GM18907 (cell line): ENCODE measurements around the gene FAM161B.
"Not testable (repeated sequence)": the region's sequence is repeated elsewhere in the genome, so short reads cannot be mapped to it uniquely, and the experiment has no call there.

Experiments
- ATAC-seq: cut with Tn5 transposase; IDR thresholded peaks from one replicate; pipeline ENCODE4 v1.9.1; 2021; ENCODE audit warnings: mild to moderate bottlenecking, moderate library complexity; ENCODE audit not compliant: unreplicated experiment

FAM161B gene

DNA sequence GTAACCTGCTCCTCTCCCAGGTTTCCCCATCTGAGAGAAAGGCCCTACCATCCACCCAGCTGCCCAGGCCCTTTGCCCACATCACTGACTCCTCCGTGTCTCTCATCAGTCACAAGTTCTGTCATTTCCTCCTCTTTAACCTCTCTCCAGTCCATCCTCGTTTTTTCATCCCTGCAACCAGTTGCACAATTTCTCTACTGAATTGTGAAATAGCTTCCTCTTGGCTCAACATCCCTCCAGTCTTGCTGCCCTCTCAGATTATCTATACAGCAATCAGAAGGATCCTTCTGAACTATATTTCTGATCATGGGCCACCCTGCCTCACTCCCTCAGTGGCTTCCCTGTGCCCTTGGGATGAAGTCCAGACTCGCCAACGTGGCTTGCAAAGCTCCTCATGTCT, 6.8 kb downstream of the FAM161B start:
- no peak for ATAC-seq

DNA sequence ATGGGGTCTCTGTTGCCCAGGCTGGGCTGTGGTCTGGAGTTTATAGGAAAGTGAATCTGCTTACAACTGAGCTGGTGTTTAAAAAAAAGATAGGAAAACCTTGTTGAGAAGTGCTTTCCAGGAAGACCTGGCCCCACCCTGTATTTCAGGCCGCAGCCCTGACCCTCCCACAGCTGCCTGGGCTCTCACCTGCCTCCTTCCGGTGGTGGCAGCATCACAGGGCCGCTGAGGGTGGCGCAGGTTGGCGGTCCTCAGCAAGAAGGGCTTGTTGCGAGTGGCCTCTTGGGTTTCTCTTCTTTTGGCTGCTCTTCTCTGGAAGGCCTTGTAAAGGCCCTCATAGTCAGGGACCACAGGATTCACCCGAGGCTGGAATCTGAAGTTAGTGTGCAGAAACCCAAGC, 7.7 kb downstream of the FAM161B start:
- no peak for ATAC-seq

DNA sequence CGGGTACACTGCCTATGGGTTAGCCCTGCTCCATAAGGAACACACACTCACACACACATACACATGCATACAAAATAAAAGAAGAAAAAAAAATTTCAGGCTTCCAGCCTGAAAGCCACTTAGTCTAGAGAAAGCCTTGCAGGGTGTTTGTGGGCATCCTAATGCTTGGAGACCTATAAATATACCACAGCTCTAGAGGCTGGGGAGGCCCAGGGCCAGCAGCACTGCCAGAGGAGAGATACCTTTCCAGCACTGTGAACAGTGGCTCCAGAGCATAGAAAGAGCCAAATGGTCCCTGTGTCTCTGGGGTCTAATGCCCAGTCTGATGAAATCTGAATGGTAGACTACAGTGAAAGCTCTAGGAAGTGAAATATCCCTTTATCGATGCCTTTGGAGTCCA, 12.9 kb downstream of the FAM161B start:
- no peak for ATAC-seq

DNA sequence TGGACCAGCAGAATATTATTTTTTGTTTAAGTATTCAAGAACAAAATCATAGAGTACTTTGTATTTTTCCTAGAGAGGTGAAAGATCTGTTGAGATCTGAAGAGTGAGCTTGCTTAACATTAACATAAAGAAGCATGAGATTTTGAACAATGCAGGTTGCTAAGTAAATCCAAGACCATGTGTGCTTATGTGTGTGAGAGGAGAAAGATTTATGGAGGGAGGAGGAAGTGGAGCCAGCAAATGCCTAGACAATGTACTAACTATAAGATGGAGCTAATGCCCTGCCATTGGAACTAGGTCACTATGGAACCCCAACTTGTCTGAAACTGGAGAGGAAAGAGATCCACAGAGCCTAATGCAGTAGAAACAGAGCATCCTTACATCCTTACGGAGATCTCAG, 13.3 kb downstream of the FAM161B start:
- no peak for ATAC-seq

DNA sequence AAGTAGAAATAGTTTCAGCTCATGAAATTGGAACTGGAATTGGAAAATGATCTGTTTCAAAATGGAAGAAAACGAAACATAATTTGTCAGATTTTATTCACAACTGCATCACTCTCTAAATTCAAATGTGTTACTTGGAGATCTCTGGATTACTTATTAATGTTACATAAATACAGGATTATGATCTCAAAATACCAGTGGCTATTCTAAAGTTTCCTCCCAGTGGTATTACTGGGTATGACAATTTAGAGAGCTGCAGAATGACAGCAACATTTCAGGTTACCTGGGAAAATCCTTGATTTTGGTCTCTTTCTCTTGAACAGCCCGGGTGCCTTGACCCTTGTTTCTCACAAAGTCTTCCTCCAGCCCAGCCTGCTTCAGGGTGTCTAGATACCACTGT, 14.2 kb downstream of the FAM161B start:
- no peak for ATAC-seq

DNA sequence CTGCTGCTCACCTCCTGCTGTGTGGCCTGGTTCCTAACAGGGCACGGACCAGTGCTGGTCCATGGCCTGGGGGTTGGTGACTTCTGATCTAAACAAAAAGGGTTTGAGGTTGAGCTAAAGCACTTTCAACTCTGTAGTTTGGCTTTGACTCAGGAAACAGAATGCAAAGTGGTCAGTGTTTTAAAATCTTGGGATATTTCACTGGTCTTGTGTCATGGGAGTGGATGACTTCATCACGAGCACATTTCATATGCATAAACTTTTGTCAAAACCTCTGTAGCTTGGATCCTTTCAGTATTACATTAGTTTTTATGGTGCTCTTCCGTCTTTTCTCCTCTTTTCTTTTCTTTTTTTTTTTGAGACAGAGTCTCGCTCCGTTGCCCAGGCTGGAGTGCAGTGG, 25.6 kb downstream of the FAM161B start:
- no peak for ATAC-seq

DNA sequence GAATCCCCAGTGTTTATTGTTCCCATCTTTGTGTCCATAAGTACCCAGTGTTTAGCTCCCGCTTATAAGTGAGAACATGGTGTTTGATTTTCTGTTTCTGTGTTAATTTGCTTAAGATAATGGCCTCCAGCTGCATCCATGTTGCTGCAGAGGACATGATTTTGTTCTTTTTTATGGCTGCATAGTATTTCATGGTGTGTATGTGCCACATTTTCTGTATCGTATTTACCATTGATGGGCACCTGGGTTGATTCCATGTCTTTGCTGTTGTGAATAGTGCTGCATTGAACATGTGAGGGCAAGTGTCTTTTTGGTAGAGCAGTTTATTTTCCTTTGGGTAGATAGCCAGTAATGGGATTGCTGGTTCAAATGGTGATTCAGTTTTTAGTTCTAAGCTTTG, 30.4 kb downstream of the FAM161B start:
- not testable (repeated sequence) for ATAC-seq

DNA sequence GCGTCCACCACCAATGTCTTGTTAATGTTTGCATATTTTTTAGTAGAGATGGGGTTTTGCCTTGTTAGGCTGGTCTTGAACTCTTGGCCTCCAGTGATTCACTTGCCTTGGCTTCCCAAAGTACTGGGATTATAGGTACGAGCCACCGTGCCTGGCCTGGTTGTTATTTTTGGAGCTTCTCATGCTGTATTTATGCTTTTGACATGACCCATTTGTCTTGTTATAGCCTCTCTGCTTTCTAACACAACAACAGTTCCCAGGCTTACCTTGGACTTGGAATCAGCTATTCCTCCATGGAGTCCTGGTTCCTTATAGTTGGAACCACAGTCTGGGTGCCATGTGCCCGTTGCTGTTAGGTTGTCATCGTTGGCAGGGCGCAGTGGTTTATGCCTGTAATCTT, 33.6 kb downstream of the FAM161B start:
- no peak for ATAC-seq

DNA sequence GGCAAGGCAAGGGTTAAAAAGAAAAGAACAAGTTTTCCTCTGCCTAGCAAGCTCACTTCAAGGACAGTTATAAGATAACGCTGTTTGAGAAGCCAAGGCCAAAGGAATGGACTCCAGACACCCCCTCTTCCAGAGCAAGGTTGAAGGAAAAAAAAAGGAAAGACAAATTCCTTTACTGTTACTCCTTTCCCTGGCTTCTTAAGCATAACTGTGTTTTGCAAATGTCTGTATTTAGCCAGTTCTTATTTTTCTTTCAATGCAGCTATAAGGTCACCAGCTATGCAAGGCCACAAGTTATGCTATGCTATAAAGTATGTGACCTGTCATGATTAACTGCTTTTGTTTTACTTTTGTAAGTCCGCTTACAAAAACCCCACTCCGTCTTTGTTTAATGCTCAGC, 36.6 kb downstream of the FAM161B start:
- no peak for ATAC-seq

DNA sequence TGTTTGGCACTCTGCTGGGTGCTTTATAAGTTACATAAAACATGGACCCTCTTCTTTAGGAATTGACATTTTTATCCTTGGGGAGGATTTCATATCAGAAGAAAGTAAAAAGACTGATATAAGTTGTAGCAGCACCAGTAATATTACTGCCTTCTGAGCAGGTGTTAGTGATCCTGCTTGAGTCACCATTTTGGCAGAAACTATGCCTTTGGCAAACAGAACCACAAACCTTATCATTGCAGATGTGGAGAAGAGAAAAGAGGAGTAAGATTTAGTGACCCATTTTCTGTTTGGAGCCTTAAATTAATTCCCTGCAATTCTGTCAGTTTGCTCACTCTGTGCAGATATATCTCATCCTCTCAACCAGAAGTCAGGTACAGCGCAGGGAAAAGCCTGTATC, 40.2 kb downstream of the FAM161B start:
- no peak for ATAC-seq

DNA sequence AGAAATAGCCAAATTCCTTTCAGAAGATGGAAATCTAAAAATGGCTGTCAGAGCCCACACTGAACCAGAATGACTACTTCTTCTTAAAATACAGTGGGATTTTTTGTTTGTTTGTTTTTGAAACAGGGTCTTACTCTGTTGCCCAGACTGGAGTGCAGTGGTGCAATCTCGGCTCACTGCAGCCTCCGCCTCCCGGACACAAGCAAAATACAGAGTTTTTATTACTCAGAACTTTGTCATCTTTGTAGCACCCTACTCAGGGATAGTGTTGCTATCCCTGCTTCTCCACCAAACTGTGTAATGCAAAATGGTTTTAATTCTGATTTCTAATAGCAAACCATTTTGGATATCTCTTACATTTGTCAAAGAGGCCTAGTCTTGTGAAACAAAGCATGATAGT, 46.9 kb downstream of the FAM161B start:
- no peak for ATAC-seq

DNA sequence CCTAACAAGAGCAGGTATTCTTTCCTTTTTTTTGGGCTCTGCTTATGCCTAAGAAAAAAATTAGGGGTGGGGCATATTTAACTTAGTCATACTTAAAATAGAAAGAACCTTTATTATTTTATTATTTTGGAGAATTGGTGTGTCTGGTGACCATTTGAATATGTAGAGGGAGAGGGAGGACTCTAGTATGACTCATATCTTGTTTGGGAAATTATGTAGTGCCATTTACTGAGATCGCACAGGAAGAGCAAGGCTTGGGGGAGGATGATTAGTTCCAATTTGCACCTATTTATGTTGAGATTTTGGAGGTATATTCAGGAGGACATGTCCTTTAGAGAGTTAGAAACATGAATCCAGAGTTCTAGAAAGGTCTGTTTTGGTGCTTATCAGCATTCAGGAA, 53.4 kb downstream of the FAM161B start:
- ATAC-seq: no peak

DNA sequence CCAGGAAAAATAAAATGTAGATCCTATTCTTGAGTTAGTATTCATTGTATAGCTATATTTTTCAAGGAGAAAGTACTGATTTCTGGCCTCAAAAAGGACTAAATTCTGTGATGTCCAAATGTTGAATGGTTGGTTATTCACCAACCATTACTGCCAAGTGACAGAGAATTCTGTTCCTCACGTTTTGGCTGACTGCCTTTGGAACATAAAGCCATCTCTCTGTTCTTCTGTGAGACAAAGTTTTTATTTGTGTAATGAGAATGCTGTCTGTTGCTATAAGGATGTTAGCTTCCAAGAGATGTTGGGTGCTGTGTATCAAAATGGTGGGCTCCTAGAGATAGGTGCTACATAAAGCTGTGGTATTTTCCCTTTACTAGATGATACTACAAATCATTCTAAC, 54.0 kb downstream of the FAM161B start:
- no peak for ATAC-seq

DNA sequence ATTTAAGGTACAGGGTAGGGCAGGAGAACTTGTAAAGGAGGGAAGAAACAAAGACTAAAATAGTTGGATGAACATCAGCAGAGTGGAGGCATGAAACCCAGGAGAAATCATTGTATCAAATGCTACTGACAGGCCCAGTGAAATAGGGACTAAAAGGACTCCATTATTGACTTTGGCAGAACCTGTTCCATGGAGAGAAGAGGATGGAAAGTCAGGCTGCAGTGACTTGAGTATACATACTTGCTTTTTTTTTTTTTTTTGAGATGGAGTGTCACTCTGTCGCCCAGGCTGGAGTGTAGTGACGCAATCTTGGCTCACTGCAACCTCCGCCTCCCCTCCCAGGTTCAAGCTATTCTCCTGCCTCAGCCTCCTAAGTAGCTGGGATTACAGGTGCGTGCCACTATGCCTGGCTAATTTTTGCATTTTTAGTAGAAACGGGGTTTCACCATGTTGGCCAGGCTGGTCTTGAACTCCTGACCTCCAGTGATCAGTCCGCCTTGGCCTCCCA, 55.7 kb downstream of the FAM161B start:
- not testable (repeated sequence) for ATAC-seq

DNA sequence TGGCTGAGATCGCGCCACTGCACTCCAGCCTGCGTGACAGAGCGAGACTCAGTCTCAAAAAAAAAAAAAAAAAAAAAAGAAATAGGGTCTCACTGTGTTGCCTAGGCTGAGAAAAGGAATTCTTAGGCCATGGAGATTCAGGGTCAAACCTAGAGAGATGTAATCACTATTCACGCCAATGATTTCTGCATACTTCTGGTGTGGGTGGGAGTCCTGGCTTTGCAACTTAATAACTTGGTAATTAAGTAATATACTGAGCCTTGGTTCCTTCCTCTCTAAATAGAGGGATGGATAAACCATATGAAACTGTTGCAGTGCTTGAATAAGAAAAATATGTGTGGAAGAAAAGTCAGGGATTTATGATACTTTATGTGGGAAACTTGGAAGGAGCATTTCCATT, 60.5 kb downstream of the FAM161B start:
- ATAC-seq: no peak

DNA sequence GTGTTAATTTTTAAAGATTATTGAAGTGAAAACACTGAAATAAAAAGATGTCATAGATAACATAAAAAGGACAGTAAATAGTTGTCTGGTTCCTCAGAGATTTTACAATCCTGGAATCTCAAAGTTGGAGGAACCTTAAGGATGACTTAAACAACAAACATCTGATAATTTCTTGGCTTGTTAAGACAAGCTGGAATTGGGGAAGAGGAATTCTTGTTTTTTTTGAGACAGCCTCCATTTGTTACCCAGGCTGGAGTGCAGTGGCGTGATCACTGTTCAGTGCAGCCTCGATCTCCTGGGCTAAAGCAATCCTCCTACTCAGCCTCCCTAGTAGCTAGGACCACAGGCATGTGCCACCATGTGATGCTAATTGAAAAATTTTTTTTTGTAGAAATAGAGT, 60.9 kb downstream of the FAM161B start:
- no peak for ATAC-seq

DNA sequence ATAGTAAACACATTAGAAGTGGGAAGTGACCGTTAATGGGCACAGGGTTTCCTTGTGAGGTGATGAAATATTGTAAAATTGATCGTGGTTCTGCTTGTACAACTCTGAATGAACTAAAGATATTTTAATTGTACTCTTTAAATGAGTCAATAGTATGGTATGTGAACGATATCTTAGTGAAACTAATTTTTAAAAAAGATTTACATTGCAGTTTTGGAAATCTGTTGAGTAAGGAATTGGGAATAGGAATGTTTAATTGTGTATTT, 61.5 kb downstream of the FAM161B start:
- ATAC-seq: no peak

DNA sequence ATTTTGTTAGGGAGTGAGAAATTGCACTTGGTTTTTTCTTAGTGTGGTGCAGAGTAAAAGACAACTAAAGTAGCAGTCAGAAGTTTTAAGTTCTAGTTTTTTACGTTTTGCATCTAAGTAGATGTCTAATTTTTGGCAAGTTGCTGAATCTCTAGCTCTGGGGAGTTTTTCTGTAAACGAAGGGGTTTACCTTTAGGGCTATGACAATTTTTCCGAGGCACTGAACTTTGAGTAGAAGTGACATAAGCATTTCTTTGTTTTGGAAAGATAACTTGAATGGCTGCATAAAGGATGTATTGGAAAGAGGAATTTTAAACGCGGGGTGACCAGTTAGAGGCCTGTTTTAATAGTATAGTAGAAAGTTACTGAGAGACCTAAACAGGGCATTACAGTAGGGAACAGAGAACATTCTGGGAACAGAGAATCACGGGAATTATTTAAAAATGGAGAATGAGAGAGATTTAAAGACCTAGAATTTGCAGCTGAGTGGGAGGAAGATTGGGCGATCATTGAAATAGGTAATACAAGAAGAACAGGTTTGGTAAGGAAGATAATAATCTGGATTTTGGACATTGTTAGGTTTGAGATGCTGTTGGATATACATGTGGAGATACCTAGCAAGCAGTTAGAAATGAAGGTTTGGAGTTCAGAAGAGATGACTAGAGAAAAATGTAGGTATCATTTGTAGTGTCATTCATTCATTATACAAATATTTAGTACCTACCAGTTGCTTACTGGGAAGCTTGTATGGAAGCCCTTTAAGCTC, 62.0 kb downstream of the FAM161B start:
- ATAC-seq: no peak

DNA sequence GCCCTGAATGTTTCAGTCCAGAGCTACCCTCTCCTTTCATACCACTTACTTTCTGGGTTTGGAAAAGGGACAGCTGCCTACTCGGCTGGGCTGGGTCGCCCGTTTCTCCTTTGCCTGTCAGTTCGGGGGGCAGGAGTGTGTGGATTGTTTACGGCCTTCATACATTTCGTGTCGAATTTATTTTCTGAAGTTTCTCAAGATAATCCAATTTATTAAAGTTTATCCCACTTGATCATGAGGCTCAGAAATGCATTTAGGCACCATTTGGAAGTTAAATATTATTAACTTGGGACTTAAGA, 62.6 kb downstream of the FAM161B start:
- no peak for ATAC-seq

DNA sequence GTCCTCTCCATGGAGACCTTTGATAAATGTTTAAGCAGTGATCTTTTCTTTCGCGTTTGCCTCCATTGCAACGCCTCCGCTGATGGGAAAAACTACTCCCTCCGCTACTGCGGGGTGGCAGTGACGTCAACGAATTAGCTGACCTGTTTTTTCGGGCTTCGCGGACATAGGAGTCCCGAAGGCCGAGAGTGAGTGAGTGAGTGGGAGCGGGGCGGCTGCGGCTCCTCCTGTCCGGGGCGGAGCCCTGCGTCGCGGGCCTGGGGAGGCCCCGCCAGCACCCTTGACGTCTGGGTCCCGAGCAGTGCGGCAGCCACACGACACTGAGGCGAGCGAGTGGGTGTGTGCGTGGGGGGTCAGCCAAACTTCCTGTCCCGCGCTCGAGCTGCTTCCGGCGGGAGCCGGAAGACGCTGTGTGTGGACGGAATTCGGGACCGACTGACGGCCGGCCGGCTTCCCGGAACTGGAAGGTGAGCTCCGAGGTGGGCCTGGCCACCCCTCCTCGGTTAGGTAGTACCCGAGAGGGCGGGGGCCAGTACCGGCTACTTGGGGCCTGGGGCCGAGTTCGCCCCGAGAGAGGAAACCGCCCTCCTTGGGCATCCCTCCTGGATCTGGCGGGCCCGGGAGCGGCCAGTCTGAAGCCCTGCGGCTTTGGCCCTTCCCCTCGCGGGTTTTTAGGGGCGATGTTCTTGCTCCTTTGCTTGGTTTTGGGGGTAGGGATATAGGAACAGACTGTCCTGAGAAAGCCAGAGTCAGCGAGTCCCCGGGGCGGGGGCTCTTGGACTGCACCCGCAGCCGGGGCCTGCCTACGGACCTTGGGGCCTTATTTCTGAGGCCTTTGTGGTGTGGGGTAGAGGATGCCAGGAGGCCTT, 63.2 kb downstream of the FAM161B start, which contains the start of gene ZNF410:
Gene ZNF410, plus strand, starts transcription at position 411 of the 869 bp plus-strand sequence. CDS start 5,317 bp downstream, outside the sequence.
- peak; percentile 93 for ATAC-seq

DNA sequence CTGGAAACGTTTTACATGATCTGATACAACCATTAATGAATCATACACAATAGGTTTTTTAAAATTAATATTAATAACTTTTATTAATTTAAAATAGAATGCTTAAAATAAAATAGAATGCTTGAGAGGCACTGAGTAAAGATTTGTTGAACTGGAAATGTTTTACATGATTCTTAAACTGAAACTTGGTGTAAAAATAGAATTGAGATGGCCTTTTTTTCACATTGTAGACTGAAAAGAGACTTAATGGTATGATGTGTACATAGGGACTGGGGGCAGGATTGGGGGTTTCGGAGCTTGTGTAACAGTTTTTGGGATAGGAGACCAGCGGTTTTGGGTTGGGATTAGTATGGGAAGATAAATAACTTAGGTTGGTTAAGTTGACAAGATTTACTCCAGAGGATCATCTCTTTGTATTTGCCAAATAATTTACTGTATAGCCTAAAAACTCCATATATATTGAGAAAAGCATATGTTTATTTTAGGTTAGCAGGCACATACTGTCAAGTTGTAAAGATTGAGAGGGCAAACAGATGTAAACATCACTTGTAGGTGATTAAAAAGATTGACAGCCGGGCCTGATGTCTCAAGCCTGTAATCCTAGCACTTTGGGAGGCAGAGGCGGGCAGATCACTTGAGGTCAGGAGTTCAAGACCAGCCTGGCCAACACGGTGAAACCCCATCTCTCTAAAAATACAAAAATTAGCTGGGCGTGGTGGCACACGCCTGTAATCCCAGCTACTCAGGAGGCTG, 65.3 kb downstream of the FAM161B start:
- ATAC-seq: no peak
